Measurements from ENCODE around the gene SPATS1.
A peak's percentile ranks its signal among the peaks of the same experiment; 100 is the strongest.
"Not testable (repeated sequence)": the region's sequence is repeated elsewhere in the genome, so short reads cannot be mapped to it uniquely, and the experiment has no call there.

Gene SPATS1

GRCh38 chr6:44311767-44312166, 30.7 kb upstream of the SPATS1 start:
- Histone ChIP-seq H3K36me3 (ENCODE audit: insufficient read depth, low read length) (peaks cover 49% of the 10 kb centered on the region), H3K9ac (ENCODE audit: low read depth, low read length) (peak overlapping the region; percentile 83), H3K4me2 (ENCODE audit: insufficient read depth, low read length) (peak overlapping the region; percentile 87), H3K27me3 (ENCODE audit: insufficient read depth, low read length, poor library complexity) (no peaks in the 10 kb centered on the region), H3K9me3 (ENCODE audit: insufficient read depth, low read length, severe bottlenecking) (no peaks in the 10 kb centered on the region), H3K79me2 (ENCODE audit: insufficient read depth, low read length) (peaks cover 20% of the 10 kb centered on the region), H4K20me1 (ENCODE audit: insufficient read depth, low read length) (no peaks in the 10 kb centered on the region), H2AFZ (ENCODE audit: low read depth, low read length) (no peak overlapping the region), H3K4me1 (ENCODE audit: insufficient read depth, low read length) (peaks cover 27% of the 10 kb centered on the region), H3K4me3 (ENCODE audit: low read depth in 1 of 2, low read length in 2 of 2) (peak overlapping the region in 1 of 2 experiments; percentile 80; a peak in 3 of 4 replicates), H3K27ac (ENCODE audit: low read length) (no peak overlapping the region)
- TF ChIP-seq, protein P1, sequence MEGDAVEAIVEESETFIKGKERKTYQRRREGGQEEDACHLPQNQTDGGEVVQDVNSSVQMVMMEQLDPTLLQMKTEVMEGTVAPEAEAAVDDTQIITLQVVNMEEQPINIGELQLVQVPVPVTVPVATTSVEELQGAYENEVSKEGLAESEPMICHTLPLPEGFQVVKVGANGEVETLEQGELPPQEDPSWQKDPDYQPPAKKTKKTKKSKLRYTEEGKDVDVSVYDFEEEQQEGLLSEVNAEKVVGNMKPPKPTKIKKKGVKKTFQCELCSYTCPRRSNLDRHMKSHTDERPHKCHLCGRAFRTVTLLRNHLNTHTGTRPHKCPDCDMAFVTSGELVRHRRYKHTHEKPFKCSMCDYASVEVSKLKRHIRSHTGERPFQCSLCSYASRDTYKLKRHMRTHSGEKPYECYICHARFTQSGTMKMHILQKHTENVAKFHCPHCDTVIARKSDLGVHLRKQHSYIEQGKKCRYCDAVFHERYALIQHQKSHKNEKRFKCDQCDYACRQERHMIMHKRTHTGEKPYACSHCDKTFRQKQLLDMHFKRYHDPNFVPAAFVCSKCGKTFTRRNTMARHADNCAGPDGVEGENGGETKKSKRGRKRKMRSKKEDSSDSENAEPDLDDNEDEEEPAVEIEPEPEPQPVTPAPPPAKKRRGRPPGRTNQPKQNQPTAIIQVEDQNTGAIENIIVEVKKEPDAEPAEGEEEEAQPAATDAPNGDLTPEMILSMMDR (IDR thresholded peaks at IDR 0.05; ENCODE audit: borderline replicate concordance, extremely low read depth, low read length, poor library complexity, severe bottlenecking): no peak
- no peak for TF ChIP-seq EZH2 (IDR thresholded peaks at IDR 0.05; ENCODE audit: borderline replicate concordance, low read depth, low read length, severe bottlenecking)
- no peak for DNase-seq
- ATAC-seq (ENCODE audit: insufficient read depth, low read depth): no peak

GRCh38 chr6:44312901-44313788, 29.3 kb upstream of the SPATS1 start, which contains the start of gene AARS2:
Gene AARS2 (minus strand): TSS chr6:44313347. CDS start chr6:44313323, 24 bp downstream.
- H3K4me2 ChIP-seq (ENCODE audit: insufficient read depth, low read length): peak within 1 kb of the TSS; percentile 87
- H3K4me3 ChIP-seq (ENCODE audit: low read depth in 1 of 2, low read length in 2 of 2): peak within 1 kb of the TSS; percentile 67 to 80
- no peaks in the 10 kb centered on the region for H3K9me3 ChIP-seq (ENCODE audit: insufficient read depth, low read length, severe bottlenecking)
- H3K79me2 ChIP-seq (ENCODE audit: insufficient read depth, low read length): peaks cover 20% of the 10 kb centered on the region
- DNase-seq: peak; percentile 90
- ATAC-seq (ENCODE audit: insufficient read depth, low read depth): peak; percentile 94
- H3K4me1 ChIP-seq (ENCODE audit: insufficient read depth, low read length): peaks cover 27% of the 10 kb centered on the region
- H4K20me1 ChIP-seq (ENCODE audit: insufficient read depth, low read length): no peaks in the 10 kb centered on the region
- H2AFZ ChIP-seq (ENCODE audit: low read depth, low read length): peak within 1 kb of the TSS; percentile 91
- H3K27ac ChIP-seq (ENCODE audit: low read length): peak within 1 kb of the TSS; percentile 82
- H3K36me3 ChIP-seq (ENCODE audit: insufficient read depth, low read length): peaks cover 36% of the 10 kb centered on the region
- no peaks in the 10 kb centered on the region for H3K27me3 ChIP-seq (ENCODE audit: insufficient read depth, low read length, poor library complexity)
- peak within 1 kb of the TSS; percentile 83 for H3K9ac ChIP-seq (ENCODE audit: low read depth, low read length)
- TF ChIP-seq EZH2 (IDR thresholded peaks at IDR 0.05; ENCODE audit: borderline replicate concordance, low read depth, low read length, severe bottlenecking): no peak
- TF ChIP-seq, protein P1 (IDR thresholded peaks at IDR 0.05; ENCODE audit: borderline replicate concordance, extremely low read depth, low read length, poor library complexity, severe bottlenecking): peak; percentile 99

GRCh38 chr6:44314657-44315056, 27.8 kb upstream of the SPATS1 start:
- Histone ChIP-seq H3K4me1 (ENCODE audit: insufficient read depth, low read length) (peaks cover 27% of the 10 kb centered on the region), H3K36me3 (ENCODE audit: insufficient read depth, low read length) (peaks cover 26% of the 10 kb centered on the region), H3K79me2 (ENCODE audit: insufficient read depth, low read length) (peaks cover 20% of the 10 kb centered on the region)
- not testable (repeated sequence) for H3K4me2 ChIP-seq (ENCODE audit: insufficient read depth, low read length); H2AFZ ChIP-seq (ENCODE audit: low read depth, low read length); H3K4me3 ChIP-seq (ENCODE audit: low read depth in 1 of 2, low read length in 2 of 2); H4K20me1 ChIP-seq (ENCODE audit: insufficient read depth, low read length); H3K9me3 ChIP-seq (ENCODE audit: insufficient read depth, low read length, severe bottlenecking); H3K9ac ChIP-seq (ENCODE audit: low read depth, low read length); H3K27ac ChIP-seq (ENCODE audit: low read length); DNase-seq; ATAC-seq (ENCODE audit: insufficient read depth, low read depth); H3K27me3 ChIP-seq (ENCODE audit: insufficient read depth, low read length, poor library complexity)

- no peak for DNase-seq
- no peak for ATAC-seq (ENCODE audit: insufficient read depth, low read depth)
- no peak overlapping the region for H3K27ac ChIP-seq (ENCODE audit: low read length)
- peaks cover 8% of the 10 kb centered on the region for H3K27me3 ChIP-seq (ENCODE audit: insufficient read depth, low read length, poor library complexity)
- H3K79me2 ChIP-seq (ENCODE audit: insufficient read depth, low read length): peaks cover 20% of the 10 kb centered on the region
- H3K9me3 ChIP-seq (ENCODE audit: insufficient read depth, low read length, severe bottlenecking): no peaks in the 10 kb centered on the region
- H4K20me1 ChIP-seq (ENCODE audit: insufficient read depth, low read length): no peaks in the 10 kb centered on the region
- peaks cover 27% of the 10 kb centered on the region for H3K4me1 ChIP-seq (ENCODE audit: insufficient read depth, low read length)
- H3K36me3 ChIP-seq (ENCODE audit: insufficient read depth, low read length): peaks cover 17% of the 10 kb centered on the region
- H3K9ac ChIP-seq (ENCODE audit: low read depth, low read length): no peak overlapping the region
- TF ChIP-seq, protein P1 (IDR thresholded peaks at IDR 0.05; ENCODE audit: borderline replicate concordance, extremely low read depth, low read length, poor library complexity, severe bottlenecking): no peak
- TF ChIP-seq EZH2 (IDR thresholded peaks at IDR 0.05; ENCODE audit: borderline replicate concordance, low read depth, low read length, severe bottlenecking): no peak
- H3K4me3 ChIP-seq (ENCODE audit: low read depth in 1 of 2, low read length in 2 of 2): no peak overlapping the region
- no peak overlapping the region for H3K4me2 ChIP-seq (ENCODE audit: insufficient read depth, low read length)
- H2AFZ ChIP-seq (ENCODE audit: low read depth, low read length): no peak overlapping the region
Observed at GRCh38 chr6:44315516-44315915, 26.9 kb upstream of the SPATS1 start.

All from DND-41 (cell line).